Endometrium (tissue), 2 donors: ENCODE results near the gene ITGA3.

Experiments
- FAIRE-seq: peaks from 2 replicates; lab custom pipeline; 2012; peaks lifted over from hg19 to GRCh38; lab: Jason Lieb, UNC
- donor health status: control.
- donor health status: control.

ITGA3 gene

DNA sequence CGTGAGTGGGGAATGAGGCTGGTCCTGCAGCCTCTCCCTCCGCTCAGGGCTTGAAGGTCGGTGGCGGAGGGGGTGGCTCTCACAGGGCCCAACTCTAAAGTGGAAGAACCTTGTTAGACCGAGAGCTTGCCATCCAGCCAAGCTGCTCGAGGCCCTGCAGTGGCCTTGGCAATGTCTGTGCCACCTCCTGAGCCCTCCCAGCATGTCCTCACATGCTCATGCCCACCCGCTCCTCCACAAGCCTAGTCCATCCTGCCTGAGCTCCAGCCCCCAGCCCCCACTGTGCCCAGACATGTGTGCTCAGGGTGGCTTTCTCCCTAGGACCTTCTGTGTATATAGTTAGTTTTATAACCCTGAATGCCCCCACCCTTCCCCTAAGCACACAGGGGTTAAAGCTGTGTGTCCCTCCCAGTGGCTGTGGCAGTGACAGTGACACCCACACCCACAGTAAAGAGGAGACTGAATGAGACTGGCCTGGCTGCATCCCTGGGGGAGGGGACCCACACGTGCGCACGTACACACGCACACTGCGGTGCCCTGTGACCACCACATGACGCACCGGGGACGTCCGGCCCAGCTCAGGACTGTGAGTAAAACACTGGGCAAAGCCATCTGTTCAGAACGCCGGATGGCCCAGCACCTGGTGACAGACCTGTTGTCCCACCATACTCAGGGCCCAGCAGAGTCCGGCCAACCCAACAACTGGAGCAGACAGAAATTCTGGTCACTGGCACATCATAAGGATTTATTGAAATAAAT is 54.9 kb downstream of the ITGA3 start:
- no peak for FAIRE-seq

DNA sequence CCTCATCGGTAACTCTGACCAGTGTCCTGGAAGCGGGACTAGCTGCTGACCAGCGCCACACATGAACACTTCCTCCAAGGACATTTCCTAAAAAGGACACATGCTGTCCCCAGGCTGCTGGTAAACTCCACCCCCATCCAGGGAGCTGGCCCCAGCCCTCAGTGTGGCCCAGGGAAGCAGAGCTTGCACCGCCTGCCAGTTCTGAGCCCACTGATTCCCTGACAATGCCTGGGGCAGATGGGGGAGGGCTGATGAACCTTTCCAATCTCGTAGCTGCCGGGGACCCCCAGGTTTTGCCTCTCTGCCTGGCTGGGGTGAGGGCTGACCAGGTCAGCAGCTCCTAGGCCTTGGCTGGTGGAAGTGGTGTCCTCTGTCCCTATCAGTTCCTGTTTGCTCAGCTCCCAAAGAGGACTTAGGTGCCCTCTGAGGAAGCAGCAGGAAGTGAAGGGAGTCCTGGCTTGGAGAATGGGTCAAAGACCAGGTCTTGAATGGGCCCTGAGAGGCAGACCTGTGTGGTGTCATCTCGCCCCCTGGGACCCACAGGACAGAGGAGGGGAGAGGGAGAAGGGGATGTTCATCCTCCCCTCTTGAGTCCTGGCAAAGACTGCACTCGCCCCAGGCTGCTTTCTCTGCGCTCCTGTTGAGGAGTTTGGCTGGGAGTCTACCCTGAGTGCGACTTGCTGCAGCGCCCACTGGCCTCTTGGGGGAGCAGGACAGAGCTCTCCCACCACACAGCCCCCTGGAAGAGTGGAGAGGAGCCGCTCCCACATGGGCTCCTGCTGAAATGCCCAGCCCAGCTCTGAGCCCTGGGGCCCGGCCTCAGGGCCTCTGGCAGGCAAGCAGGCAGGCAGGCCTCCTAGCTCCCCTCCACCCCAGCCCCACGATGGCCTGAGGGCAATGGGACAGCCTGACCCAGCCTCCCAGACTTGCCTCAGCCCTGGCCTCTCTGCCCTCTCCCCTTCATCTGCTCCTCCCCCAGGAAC is 56.1 kb downstream of the ITGA3 start:
- FAIRE-seq = no peak

DNA sequence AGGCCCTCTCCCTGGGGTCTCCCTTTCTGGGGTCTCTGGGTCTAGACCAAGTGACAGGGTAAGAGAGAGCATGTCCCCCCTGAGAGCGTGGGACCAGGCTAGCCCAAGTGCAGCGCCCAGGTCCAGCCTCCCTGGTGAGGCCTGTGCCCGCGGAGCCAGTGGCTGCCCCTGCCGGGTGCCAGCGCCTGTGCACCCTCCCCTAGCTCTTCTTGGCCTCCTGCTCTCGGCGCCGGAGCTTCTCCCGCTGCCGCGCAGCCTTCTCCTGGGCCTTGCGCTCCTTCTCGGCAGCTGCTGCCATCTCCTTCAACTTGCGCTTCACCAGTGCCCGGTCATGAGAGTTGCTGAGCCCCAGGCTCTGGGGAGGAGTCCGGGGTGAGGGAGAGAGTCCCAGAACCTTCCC is 56.8 kb downstream of the ITGA3 start:
- no peak for FAIRE-seq

DNA sequence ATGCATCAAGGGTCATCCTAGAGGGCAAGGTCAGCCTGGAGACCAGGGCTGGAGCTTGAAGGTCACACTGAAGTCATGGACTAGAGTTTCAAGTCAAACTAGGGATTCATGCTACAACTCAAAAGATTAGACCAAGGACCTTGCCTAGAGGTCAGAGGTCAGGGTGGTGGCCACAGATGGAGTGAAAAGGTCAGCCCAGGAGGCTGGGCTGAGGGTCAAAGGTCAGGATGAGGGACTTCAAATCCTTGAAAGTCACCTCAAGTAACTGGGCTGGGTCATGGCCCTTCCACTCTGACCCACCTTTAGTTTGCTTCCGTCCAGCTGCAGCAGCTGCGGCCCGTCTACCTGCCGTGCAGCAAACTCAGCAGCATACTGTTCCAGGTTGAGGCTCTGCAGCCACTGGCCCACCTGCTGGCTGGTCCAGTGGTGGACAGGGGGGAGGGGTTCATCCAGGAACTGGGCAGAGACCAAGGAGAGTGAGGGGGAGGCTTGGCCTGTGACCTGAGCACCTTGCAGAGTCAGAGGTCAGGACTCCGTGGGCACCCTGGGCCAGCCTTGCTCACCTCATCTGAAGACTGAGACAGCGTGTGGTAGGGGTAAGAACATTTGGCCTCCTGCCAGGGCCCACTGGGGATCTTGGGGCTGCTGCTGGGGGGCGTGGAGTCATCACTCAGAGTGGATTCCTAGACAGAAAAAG is 57.9 kb downstream of the ITGA3 start:
- FAIRE-seq = no peak

DNA sequence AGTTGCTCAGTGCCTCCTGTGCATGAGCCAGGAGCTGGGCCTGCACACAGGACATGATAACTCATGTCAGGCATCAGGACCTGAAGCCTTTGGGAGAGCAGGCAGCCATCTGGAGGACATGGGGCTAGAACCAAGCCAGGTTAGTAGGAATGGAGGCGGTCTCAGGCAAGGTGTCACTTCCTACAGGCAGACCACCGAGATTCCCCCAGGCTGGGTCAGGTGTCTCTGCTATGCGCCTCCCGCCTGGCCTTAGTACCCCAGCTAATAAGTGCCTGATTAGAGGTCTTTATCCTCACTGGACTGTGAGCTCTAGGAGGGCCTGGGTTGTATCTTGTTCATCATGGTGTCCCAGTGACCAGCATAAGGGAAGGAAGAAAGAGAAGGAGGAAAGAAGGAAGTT is 58.5 kb downstream of the ITGA3 start:
- no peak for FAIRE-seq

DNA sequence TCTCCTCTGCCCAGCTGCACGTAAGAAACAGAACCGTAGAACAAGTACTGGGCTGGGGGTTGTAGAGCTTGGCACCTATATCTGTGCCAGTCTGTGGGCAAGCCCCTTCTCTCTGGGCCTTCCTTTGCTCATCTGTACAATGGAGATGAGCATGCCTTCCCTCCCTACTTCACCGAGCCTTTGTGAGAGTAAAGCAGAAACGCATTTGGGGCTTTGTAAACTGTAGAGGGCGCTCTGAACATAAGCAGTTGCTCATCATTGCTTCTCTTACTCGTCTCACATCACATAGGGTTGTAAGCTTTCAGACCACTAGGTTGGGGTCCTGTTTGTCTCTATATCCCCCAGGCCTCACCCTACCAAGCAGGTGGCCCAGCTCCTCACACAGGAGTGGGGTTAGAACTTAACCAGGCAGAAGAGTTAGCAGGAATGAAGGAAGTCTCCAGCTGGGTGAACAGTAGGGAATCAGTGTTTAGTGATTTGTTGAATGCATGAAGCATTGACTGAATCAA is 59.0 kb downstream of the ITGA3 start:
- FAIRE-seq = no peak

DNA sequence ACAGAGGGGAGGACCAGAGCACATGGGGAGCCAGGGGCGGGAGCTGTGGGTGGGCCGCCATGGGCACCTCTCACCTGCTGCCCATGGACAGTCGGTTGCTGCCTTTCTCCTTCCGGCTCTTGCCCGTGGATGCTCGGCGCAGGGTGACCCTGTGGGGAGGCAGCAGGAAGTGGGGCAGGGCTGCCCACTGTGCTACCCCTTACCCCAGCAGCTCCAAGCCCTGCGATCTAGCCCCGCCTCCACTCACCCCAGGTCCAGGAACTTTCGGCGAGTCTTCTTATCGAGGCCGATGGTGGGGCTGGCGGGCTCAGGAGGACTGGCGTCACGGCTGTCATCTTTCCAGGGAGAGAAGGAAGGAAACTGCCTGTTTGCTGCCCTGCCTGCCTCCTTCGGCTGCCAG is 59.8 kb downstream of the ITGA3 start:
- no peak for FAIRE-seq

DNA sequence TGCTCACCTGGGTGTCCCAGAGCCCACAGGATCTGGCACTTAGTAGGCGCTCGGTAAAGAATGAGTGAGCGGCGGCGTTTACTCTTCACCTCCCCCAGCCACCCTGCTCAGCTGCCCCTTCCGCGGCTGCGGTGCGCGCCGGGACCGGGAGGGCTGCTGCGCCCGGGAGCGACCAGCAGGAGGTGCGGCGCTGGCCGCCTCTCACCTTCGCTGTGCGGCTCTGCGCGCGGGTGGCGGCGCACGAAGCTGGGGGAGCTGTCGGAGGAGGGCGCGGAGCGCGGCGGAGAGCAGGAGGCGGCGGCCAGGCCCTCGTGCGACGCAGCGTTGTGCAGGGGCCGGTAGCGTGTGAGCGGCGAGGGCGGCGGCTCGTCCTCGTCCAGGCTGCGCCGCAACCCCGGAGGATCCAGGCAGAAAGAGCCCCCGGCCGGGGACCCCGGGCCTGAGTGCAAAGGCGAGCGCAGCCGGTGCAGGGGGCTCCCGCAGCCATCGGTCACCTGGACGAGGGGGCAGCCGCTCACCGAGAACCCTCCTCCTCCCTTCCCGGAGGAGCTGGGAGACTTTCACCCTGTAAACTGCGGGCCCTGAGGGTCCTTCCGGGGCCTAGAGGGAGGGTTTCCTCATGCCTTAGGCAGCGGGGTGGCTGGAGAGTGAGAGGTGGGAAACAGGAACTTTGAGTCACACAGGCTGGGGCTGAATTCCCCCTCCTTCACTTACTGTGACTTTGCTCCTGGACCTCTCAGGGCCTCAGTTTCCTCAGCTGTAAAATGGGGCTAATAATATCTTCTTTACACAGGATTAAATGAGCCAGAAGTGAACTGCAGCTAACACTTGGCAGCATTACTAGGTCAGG is 61.5 kb downstream of the ITGA3 start:
- FAIRE-seq = no peak

DNA sequence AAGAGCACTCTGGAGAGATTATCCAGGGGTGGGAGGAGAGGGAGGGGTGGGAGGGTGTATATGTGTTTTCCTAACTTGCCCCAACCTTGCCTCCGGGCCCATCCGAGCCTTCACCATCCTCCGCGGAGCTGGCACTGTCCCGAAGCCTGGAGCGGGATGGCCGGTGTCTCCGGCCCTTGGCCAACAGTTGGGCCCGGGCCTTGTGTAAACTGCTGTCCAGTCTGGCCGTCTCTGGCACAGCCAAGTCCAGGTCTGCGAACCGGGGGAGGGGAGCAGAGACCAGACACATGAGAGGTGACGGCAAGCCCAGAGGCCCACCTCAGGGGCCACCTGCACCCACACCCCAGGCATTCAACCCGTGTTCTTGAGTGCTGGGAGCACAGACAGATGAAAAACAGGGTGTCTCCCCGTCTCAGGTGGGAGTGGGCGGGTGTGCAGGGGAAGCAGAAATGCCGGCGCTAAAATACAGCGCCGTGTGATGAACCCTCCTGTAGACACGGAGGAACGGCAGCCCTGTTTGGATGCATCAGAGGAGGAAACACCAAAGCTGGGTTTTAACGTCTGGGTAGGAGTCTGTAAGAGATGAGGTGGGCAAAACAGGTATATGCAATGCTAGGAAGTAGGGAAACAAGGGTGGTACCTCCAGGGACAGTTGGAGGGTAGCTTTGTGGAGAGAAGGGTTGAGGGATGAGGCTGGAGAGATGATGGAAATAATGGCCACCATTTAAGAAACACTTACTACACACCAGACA is 62.3 kb downstream of the ITGA3 start:
- no peak for FAIRE-seq

DNA sequence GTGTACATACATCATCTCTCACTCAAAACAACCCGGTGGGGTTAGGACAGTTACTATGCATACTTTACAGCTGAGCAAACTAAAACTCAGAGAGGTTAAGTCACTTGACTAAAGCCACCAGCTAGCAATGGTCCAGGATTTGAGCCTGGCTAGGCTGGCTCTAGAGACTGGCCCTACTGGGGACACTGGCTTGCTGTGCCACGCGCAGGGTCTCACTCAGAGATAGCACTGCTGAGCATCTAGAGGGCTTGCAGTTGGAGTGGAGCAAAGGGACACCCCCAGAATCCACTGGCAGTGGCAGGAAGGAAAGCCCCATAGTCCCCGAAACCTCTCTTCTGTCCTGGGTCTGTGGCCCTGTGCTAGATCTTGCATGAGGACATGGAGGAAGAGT is 62.9 kb downstream of the ITGA3 start:
- no peak for FAIRE-seq

DNA sequence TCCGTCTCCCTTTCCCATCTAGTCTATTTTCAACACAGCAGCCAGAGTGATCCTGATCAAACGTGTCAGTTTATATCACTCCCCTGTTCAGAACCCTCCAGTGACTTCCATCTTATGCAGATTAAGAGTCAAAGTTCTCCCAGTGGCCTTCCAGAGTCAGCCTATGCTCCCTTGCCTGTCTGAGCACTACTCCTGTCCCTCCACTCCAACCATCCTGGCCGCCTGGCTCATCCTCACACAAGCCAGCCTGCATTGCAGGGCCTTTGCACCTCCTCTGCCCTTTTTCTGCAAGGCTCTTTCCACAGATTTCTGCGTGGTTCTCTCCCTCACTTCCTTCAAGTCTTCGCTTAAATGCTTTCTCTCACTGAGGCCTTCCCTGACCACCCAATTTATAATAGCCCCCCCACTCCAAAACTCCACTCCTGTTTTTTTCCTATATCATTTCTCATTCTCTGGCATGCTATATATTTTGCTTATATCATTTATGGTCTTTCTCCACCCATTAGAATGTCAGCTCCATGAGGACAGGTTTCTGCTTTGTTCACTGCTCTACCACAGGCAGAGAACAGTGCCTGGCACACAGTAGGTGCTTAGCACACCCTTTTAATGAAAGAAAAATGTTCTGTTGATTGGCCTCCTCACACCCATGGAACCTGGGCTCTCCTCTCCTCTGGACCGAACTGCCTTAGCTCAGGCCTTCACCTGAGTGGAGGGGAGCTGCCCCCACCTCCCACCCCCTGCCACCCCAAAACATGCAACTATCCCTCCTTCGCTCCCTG is 64.8 kb downstream of the ITGA3 start:
- no peak for FAIRE-seq

DNA sequence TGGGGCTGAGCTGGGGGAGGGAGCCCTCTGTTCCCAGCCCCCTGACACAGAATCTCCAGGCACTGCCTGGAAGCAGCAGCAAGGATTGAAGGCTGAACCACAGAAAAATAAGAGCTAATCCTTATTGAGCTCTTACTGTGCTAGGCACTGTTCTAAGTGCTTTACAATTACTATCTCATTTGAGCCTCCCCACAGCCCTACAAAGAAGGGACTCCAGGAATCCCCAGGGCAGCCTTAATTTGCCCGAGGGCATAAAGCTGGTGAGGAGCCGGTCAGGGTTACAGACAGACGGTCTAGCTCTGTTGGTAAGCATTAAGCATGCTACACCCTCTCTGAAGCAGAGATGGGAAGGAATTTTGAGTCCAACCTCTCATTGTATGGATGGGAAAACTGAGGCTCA is 67.0 kb downstream of the ITGA3 start:
- no peak for FAIRE-seq

DNA sequence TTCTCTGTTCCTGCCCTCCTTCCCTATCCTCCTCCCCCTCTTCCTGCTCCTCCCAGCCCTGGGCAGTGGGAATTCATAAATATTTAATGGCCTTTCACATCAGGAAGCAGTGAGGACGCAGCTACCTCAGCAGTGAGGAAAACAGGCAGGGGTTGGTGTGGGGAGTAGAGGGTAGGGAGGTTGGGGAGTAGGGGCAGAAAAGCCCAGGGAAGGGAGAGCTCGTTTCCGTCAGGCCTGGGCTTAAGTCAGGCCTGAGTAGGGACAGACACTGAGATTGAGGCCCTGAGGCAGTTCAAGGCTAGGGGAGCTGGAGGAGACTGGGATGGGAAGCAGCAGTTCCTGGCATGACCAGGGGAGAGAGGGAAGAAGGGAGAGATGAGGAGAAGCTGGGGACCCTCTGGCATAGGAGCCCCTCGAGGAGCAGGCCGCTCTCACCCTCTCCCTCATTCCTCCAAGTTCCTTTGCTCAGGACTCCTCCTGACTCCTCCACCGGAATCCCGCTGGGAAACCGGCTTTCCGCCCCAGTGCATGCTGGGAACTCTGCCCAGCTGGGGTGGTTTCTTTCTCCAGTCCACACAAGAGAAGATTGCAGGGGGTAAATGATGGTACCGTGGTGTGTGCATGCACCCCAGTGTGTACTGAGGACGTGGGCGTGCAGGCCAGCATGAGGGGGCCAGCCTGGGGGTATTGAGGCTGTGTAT is 67.9 kb downstream of the ITGA3 start:
- no peak for FAIRE-seq

DNA sequence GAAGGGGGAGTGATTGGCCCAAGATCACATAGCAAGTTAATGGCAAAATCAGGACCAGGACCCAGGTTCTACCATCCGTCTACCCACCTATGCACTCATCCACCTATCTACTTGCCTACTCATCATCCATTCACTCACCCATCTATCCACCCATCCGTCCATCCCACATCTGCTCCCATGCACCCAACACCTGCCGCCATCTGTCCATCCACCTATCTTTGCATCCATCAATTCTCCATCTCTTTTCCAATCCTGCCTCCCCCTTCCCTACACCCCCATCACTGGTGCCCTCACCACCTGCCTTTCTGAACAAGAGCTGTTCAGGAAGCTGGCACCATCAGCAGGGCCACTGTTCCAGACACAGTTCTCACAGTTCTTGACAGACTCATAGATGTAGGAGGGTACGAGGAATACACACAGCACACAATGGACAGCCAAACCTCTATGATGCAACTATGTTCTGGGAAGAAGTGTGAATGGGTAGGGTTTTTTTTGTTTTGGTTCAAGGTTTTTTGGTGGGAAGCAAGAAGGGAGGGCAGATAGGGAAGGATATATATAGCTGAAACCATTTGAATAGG is 69.6 kb downstream of the ITGA3 start:
- no peak for FAIRE-seq

DNA sequence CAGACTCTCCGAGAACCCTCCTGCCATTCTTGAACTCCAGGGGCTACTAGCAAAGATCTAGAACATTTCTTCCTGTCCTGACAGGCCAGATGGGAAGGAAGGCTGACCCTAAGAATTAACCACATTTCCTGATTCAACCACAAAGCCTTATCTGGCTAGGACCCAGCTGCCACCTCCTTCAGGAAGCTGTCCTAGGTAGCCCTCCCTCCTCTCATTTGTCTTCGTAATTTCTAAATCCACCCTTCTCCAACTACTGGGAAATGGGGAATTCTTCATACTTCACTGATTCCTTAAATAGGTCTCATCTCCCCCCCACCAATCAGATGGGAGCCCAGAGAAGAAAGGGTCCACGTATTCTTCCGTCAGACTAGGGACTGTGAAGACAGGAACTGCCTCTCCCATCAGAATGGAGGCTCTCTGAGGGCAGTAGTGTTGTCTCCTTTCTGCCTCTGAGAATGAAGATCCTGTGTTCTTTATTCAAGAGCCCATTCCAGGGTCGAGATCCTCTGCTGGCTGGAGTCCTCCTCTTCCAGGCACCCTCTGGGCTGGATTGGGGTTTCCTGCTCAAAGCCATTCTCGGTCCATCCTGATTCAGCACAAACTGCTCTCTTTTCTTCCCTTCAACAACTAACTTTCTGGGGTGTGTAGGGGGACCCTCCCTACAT is 71.9 kb downstream of the ITGA3 start:
- FAIRE-seq = no peak

DNA sequence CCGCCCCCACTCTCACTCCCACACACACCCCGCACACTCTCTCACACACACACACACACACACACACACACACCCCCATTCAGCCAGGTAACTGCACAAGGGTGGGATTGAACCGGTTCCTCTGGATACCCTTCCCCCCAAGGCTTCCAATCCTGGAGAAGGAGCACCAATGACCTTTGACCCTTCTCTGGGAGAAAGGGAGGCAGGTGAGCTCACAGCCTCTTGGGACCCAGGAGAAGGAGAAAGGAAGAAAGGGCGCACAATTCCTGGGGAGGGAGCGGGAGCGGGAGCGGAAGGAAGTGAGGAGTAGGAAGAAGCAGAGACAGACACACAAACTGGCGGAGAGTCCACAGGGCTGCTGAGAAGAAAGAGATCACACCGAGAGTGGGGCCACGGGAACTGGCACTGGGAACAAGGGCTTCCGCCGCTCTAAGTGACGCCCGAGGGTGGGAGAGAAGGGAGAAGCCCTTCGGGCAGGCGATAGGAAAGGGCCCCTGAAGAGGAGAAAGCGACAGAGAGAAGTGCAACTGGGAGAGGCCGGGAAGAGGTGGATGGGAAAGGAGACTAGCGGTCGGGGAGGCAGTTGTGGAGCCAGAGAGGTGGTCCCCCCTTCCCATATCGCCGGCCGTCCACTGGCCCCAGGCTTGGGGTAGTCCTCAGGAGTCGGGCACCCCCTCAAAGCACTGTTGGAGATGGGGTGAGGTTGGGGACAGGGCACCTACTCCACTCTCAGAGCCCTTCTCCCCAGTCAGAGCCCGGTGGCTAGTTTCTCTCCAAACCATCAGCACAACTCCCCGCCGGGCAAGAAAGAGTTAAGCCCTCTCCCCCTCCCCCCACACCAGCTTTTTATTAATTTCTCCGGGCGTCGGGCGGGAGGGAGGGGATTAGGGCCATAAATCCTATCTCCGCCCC is 72.8 kb downstream of the ITGA3 start:
- FAIRE-seq = no peak

DNA sequence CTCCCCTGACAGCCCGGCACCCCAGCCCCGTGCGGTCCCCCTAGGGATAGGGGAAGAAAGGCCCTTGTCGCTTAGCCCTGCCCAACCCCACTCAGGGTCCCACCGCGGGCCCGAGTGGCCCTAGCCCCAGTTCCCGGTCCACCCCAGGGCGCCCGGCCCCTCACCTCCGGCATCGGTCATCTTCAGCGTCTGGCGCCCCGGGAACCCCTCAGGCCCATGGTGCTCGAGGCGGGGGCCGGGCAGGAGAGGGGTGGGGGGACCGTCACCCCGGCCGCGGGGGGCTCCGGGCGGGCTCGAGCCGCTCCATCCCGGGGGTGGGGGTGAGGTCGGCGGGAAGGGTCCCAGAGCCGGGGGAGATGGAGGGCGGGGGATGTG is 73.4 kb downstream of the ITGA3 start:
- no peak for FAIRE-seq
